ENCODE measurements around the gene AGT.

The AGT gene

GRCh38 chr1:230679825-230680224 lies 34.1 kb downstream of the AGT start:
- H3K36me3 ChIP-seq (replicated peaks; ENCODE audit: insufficient read depth, low read length) = peaks cover 17% of the 10 kb centered on the region; the same call in 1 of the 2 replicates
- no peaks in the 10 kb centered on the region for H4K20me1 ChIP-seq (ENCODE audit: insufficient read depth, low read length)
- no peaks in the 10 kb centered on the region for H3K79me2 ChIP-seq (ENCODE audit: low read length)
- H3K4me1 ChIP-seq (ENCODE audit: low read length) = no peaks in the 10 kb centered on the region
- H3K4me2 ChIP-seq (ENCODE audit: low read depth, low read length) = no peak overlapping the region
- H3K9ac ChIP-seq (ENCODE audit: low read length) = no peak overlapping the region
- no peaks in the 10 kb centered on the region for H3K27me3 ChIP-seq (replicated peaks; ENCODE audit: insufficient read depth, low read length)
- H3K9me2 ChIP-seq (replicated peaks; ENCODE audit: insufficient read depth, low read length) = no peaks in the 10 kb centered on the region
- no peak overlapping the region for H2AFZ ChIP-seq (ENCODE audit: low read length)
- no peak for TF ChIP-seq CTCF (IDR thresholded peaks at IDR 0.05; ENCODE audit: low read length)
- TF ChIP-seq EZH2phosphoT487 (IDR thresholded peaks at IDR 0.05; ENCODE audit: low read length) = no peak
- TF ChIP-seq EZH2 (optimal IDR thresholded peaks at IDR 0.05; ENCODE audit: low read depth, low read length) = no peak
- H3K27ac ChIP-seq (ENCODE audit: low read length) = no peak overlapping the region
- H3K9me3 ChIP-seq (replicated peaks; ENCODE audit: insufficient read depth, low read length) = no peaks in the 10 kb centered on the region
- no peak overlapping the region for H3K4me3 ChIP-seq (ENCODE audit: low read length)
- no peaks in the 10 kb centered on the region for H3F3A ChIP-seq (ENCODE audit: insufficient read depth, low read length)
- DNase-seq = no peak

GRCh38 chr1:230679192-230679591 lies 34.7 kb downstream of the AGT start:
- Histone ChIP-seq H2AFZ (ENCODE audit: low read length) (no peak overlapping the region), H3K4me2 (ENCODE audit: low read depth, low read length) (no peak overlapping the region), H3K79me2 (ENCODE audit: low read length) (no peaks in the 10 kb centered on the region), H3K4me3 (ENCODE audit: low read length) (no peak overlapping the region), H3K36me3 (replicated peaks; ENCODE audit: insufficient read depth, low read length) (peaks cover 18% of the 10 kb centered on the region; the same call in 1 of the 2 replicates), H3F3A (ENCODE audit: insufficient read depth, low read length) (no peaks in the 10 kb centered on the region), H3K4me1 (ENCODE audit: low read length) (no peaks in the 10 kb centered on the region), H3K9ac (ENCODE audit: low read length) (no peak overlapping the region), H3K27me3 (replicated peaks; ENCODE audit: insufficient read depth, low read length) (no peaks in the 10 kb centered on the region), H3K9me3 (replicated peaks; ENCODE audit: insufficient read depth, low read length) (no peaks in the 10 kb centered on the region), H4K20me1 (ENCODE audit: insufficient read depth, low read length) (no peaks in the 10 kb centered on the region), H3K9me2 (replicated peaks; ENCODE audit: insufficient read depth, low read length) (no peaks in the 10 kb centered on the region), H3K27ac (ENCODE audit: low read length) (no peak overlapping the region)
- no peak for TF ChIP-seq EZH2phosphoT487 (IDR thresholded peaks at IDR 0.05; ENCODE audit: low read length)
- DNase-seq = no peak

GRCh38 chr1:230677200-230677599 lies 36.7 kb downstream of the AGT start:
- Histone ChIP-seq H3K4me2 (ENCODE audit: low read depth, low read length) (no peak overlapping the region), H3K36me3 (replicated peaks; ENCODE audit: insufficient read depth, low read length) (peaks cover 19% of the 10 kb centered on the region; the same call in 1 of the 2 replicates), H3K79me2 (ENCODE audit: low read length) (no peaks in the 10 kb centered on the region), H3K4me3 (ENCODE audit: low read length) (no peak overlapping the region), H2AFZ (ENCODE audit: low read length) (no peak overlapping the region), H3K9me2 (replicated peaks; ENCODE audit: insufficient read depth, low read length) (no peaks in the 10 kb centered on the region), H3K27ac (ENCODE audit: low read length) (no peak overlapping the region), H3K9me3 (replicated peaks; ENCODE audit: insufficient read depth, low read length) (no peaks in the 10 kb centered on the region), H3K4me1 (ENCODE audit: low read length) (no peaks in the 10 kb centered on the region), H3F3A (ENCODE audit: insufficient read depth, low read length) (no peaks in the 10 kb centered on the region), H3K9ac (ENCODE audit: low read length) (no peak overlapping the region), H3K27me3 (replicated peaks; ENCODE audit: insufficient read depth, low read length) (no peaks in the 10 kb centered on the region), H4K20me1 (ENCODE audit: insufficient read depth, low read length) (no peaks in the 10 kb centered on the region)
- no peak for DNase-seq
- TF ChIP-seq EZH2 (optimal IDR thresholded peaks at IDR 0.05; ENCODE audit: low read depth, low read length) = no peak
- no peak for TF ChIP-seq CTCF (IDR thresholded peaks at IDR 0.05; ENCODE audit: low read length)
- TF ChIP-seq EZH2phosphoT487 (IDR thresholded peaks at IDR 0.05; ENCODE audit: low read length) = no peak

GRCh38 chr1:230674581-230674980 lies 39.3 kb downstream of the AGT start:
- Histone ChIP-seq H3K4me1 (ENCODE audit: low read length) (no peaks in the 10 kb centered on the region), H3K9me3 (replicated peaks; ENCODE audit: insufficient read depth, low read length) (no peaks in the 10 kb centered on the region), H3K9me2 (replicated peaks; ENCODE audit: insufficient read depth, low read length) (no peaks in the 10 kb centered on the region), H3K79me2 (ENCODE audit: low read length) (no peaks in the 10 kb centered on the region), H3F3A (ENCODE audit: insufficient read depth, low read length) (no peaks in the 10 kb centered on the region), H3K4me3 (ENCODE audit: low read length) (no peak overlapping the region), H3K9ac (ENCODE audit: low read length) (no peak overlapping the region), H3K27me3 (replicated peaks; ENCODE audit: insufficient read depth, low read length) (no peaks in the 10 kb centered on the region), H2AFZ (ENCODE audit: low read length) (no peak overlapping the region), H3K4me2 (ENCODE audit: low read depth, low read length) (no peak overlapping the region), H3K27ac (ENCODE audit: low read length) (no peak overlapping the region), H4K20me1 (ENCODE audit: insufficient read depth, low read length) (no peaks in the 10 kb centered on the region), H3K36me3 (replicated peaks; ENCODE audit: insufficient read depth, low read length) (peaks cover 19% of the 10 kb centered on the region; the same call in 1 of the 2 replicates)
- no peak for DNase-seq
- TF ChIP-seq CTCF (IDR thresholded peaks at IDR 0.05; ENCODE audit: low read length) (no peak), EZH2phosphoT487 (IDR thresholded peaks at IDR 0.05; ENCODE audit: low read length) (no peak), EZH2 (optimal IDR thresholded peaks at IDR 0.05; ENCODE audit: low read depth, low read length) (no peak)
